Peyer's patch (tissue), 4 donors: ENCODE data around the gene TDRD7. TPM values are rescaled to one million over a fixed set of nuclear protein-coding genes. Genes with fewer than 3 reads are reported as not detected.

Experiments used
- DNase-seq, 3 donors: peaks; one replicate each; pipeline ENCODE4 v3.0.0-alpha.2; 2017 to 2019
- H3K27ac ChIP-seq, 4 donors: fragments of 200-600 bp; sonication (generic); one replicate each; pipeline ENCODE4 v1.5.1; 2016 to 2019
- H3K27me3 ChIP-seq, 2 donors: fragments of 200-600 bp; sonication (generic); one replicate each; pipeline ENCODE4 v1.5.1; 2019
- H3K36me3 ChIP-seq, 3 donors: fragments of 200-600 bp; sonication (generic); one replicate each; pipeline ENCODE4 v1.5.1; 2016 to 2019
- H3K4me1 ChIP-seq, 4 donors: fragments of 200-600 bp; sonication (generic); one replicate each; pipeline ENCODE4 v1.5.1; 2016 to 2019
- H3K4me3 ChIP-seq, 4 donors: fragments of 200-600 bp; sonication (generic); 1 replicate in 3 of 4; 2 replicates in 1 of 4; pipeline ENCODE4 v1.5.1; 2016 to 2019; ENCODE audit warnings: mild to moderate bottlenecking in 1 of 4
- H3K9me3 ChIP-seq, 4 donors: fragments of 200-600 bp; sonication (generic); one replicate each; pipeline ENCODE4 v1.5.1; 2016 to 2019; ENCODE audit warnings: mild to moderate bottlenecking in 1 of 4
- POLR2A ChIP-seq, 2 donors: fragments of 450-650 bp; IDR thresholded peaks; one replicate each; pipeline ENCODE4 v1.5.1; 2017; ENCODE audit warnings: antibody characterized with exemption in 2 of 2, mild to moderate bottlenecking in 2 of 2, moderate library complexity in 2 of 2
- total RNA-seq, 4 donors: library from RNA; depleted of rRNA; stranded (reverse); fragments of >200 nt; gene quantifications; one replicate each; pipeline ENCODE4 v1.1.0, GENCODE V29; 2016
- TF ChIP-seq, protein P1 (sequence below), 6 experiments: fragments of 450-650 bp in 4 of 6; fragments of 200-600 bp in 2 of 6; sonication (generic) in 1 of 6; IDR thresholded peaks; one replicate each; pipeline ENCODE4 v1.5.1; 2017 to 2019; ENCODE audit warnings: antibody characterized with exemption in 6 of 6, mild to moderate bottlenecking in 3 of 6, moderate library complexity in 1 of 6

Gene TDRD7
- total RNA-seq, 4 donors from 2014 or later = 11.6 to 28.5 (median 22.5) TPM

DNA sequence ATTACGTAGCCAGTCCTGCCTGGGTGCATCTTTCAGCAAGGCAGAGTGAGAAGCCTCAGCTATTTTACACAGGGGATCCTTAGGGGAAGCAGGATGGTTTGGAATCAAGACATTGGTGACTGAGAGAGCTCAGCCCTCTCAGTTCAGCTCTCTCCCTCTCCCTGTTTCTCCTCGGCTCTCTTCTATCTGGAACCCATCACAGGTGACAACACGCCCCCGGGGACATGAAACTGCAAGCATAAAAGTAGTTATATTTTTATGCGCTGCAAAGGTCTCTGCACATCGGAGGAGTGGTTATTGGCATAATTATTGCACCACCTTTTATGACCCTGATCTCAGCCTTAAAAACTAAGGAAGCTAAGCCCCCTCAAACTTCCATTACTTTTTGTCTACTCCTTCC, 103.8 kb downstream of the TDRD7 start:
- Histone ChIP-seq H3K4me1 (peaks cover 0 to 15% (median 0%) of the 10 kb centered on the region in 4 donors), H3K27ac (no peak overlapping the region), H3K36me3 (no peaks in the 10 kb centered on the region), H3K9me3 (no peaks in the 10 kb centered on the region), H3K27me3 (no peaks in the 10 kb centered on the region), H3K4me3 (no peak overlapping the region)
- TF ChIP-seq, protein P1, sequence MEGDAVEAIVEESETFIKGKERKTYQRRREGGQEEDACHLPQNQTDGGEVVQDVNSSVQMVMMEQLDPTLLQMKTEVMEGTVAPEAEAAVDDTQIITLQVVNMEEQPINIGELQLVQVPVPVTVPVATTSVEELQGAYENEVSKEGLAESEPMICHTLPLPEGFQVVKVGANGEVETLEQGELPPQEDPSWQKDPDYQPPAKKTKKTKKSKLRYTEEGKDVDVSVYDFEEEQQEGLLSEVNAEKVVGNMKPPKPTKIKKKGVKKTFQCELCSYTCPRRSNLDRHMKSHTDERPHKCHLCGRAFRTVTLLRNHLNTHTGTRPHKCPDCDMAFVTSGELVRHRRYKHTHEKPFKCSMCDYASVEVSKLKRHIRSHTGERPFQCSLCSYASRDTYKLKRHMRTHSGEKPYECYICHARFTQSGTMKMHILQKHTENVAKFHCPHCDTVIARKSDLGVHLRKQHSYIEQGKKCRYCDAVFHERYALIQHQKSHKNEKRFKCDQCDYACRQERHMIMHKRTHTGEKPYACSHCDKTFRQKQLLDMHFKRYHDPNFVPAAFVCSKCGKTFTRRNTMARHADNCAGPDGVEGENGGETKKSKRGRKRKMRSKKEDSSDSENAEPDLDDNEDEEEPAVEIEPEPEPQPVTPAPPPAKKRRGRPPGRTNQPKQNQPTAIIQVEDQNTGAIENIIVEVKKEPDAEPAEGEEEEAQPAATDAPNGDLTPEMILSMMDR (IDR thresholded peaks at IDR 0.05) = no peak
- TF ChIP-seq POLR2A (IDR thresholded peaks at IDR 0.05) = no peak
- DNase-seq = no peak

DNA sequence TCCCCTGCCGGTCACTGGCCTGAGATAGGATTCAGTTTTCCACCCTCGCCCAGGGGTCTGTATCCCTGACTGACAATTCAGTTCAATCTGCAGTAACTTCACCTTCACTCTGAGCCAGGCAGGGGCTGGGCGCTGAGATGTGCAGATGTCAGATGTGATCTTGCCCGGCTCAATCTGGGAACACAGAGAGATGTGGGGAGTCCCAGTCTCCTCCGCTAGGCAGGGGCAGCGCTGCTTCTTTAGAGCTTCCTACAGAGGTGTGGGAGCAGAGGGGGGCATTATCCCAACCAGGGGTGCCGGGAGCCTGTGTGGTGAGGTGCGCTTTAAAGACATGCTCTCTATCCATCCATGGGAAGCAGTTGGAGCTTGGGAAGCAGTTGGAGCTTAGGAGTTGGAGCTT, 104.2 kb downstream of the TDRD7 start:
- H3K27ac ChIP-seq = no peak overlapping the region
- DNase-seq = no peak

DNA sequence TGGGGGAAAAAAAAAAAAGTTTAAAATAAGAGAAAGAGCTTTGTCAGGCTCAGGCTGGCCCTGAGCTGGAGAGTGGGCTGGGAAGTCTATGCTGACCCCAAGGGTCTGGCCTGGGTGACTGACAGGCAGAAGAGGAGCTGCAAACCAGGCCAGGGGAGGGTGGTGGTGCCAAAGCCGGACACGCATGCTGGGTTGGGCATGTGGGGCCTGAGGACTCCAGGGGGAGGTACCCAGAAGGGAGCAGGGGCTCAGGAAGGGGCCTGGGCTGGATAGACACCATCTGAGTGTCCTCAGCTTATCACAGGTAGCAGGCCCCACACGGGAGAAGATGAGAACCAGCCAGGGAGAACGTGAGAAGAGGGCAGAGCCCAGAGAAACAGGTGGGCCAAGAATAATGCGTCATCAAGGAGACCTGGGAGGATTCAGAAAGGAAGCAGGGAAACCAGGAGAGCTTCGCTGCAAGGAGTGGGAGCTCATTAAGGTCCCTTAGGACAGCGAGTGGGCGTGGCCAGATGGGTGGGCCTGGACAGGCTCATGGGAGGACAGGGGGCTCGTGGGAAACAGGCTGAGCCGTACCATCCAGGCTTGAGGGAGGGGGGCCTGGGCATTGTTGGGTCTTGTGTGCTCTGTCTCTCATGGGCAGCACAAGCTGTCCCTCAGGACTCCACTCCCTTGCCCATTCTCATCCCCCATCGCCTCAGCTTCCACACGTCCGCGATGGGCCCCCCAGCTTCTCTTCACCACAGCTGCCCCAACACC, 105.6 kb downstream of the TDRD7 start:
- no peak for DNase-seq
- TF ChIP-seq, protein P1 (IDR thresholded peaks at IDR 0.05) = no peak
- TF ChIP-seq POLR2A (IDR thresholded peaks at IDR 0.05) = no peak
- H3K27me3 ChIP-seq = no peaks in the 10 kb centered on the region
- no peak overlapping the region for H3K4me3 ChIP-seq
- H3K36me3 ChIP-seq = no peaks in the 10 kb centered on the region
- H3K9me3 ChIP-seq = no peaks in the 10 kb centered on the region
- peaks cover 0 to 11% (median 0%) of the 10 kb centered on the region in 4 donors for H3K4me1 ChIP-seq
- peak overlapping the region in 2 of 4 donors; percentile 4 to 8 for H3K27ac ChIP-seq

More for the DNA sequence above, 104.2 kb downstream of the TDRD7 start:
- no peaks in the 10 kb centered on the region for H3K27me3 ChIP-seq
- TF ChIP-seq, protein P1 (IDR thresholded peaks at IDR 0.05) = no peak
- no peak for TF ChIP-seq POLR2A (IDR thresholded peaks at IDR 0.05)
- no peak overlapping the region for H3K4me3 ChIP-seq
- peaks cover 0 to 15% (median 0%) of the 10 kb centered on the region in 4 donors for H3K4me1 ChIP-seq
- no peaks in the 10 kb centered on the region for H3K9me3 ChIP-seq
- no peaks in the 10 kb centered on the region for H3K36me3 ChIP-seq

DNA sequence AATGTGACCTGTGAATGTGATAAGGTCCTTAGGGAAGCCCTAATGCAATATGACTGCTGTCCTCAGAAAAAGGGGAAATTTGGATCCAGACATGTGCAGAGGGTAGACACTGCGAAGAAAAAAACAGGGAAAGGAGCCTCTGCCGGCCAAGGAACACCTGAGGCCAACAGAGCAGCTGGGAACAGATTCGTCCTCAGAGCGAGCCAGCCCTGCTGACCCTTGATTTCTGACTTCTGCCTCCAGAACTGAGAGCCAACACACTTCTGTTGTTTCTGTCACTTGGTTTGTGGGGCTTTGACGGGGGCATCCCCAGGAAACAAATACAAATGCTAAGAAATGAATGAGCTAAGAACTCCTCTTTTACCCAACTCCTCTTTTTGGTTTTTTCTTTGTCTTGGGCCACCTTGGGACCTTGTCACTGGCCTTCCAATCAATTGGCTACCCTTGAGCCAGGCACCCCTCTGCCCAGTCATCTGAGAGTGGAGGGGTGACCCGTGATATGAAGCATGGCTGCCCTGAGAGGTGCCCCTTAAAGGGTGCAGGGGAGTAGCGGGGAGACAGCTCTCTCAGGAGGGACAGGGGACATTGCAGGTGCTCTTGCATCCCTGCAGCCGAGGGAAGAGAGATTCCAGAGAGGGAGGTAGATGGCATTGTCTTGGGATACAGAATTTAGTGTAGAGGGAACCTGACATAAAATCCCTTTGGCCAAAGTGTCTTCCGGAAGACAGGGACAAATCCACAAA, 106.4 kb downstream of the TDRD7 start:
- H3K36me3 ChIP-seq = no peaks in the 10 kb centered on the region
- no peak for DNase-seq
- H3K27me3 ChIP-seq = no peaks in the 10 kb centered on the region
- peak overlapping the region in 3 of 4 donors; percentile 32 to 67 (median 56) for H3K27ac ChIP-seq
- no peak for TF ChIP-seq POLR2A (IDR thresholded peaks at IDR 0.05)
- TF ChIP-seq, protein P1 (IDR thresholded peaks at IDR 0.05) = no peak
- no peak overlapping the region for H3K4me3 ChIP-seq
- peaks cover 0 to 11% (median 0%) of the 10 kb centered on the region in 4 donors for H3K4me1 ChIP-seq
- no peaks in the 10 kb centered on the region for H3K9me3 ChIP-seq

DNA sequence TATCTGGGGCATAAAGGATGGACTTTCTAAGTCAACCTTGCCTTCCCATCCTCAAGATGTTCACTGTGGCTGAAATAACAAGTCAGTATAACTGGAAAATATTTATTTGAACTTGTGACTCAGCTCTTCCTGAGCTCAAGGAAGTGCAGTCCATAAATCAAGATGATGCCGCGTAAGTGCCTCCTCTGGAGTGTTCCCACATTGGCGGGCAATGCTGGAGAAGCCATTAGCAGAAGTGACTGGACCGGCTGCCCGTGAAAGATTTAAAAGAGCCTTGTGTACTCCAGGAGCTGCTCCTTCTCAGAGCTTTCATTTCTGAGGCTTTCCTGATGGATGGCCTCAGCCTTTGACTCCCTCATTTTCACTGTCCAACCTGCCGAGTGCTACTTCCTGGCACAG, 107.0 kb downstream of the TDRD7 start:
- H3K4me3 ChIP-seq = no peak overlapping the region
- H3K27ac ChIP-seq = peak overlapping the region in 2 of 4 donors; percentile 56 to 67
- no peaks in the 10 kb centered on the region for H3K27me3 ChIP-seq
- H3K36me3 ChIP-seq = no peaks in the 10 kb centered on the region
- DNase-seq = peak in 1 of 3 donors; percentile 70
- TF ChIP-seq, protein P1 (IDR thresholded peaks at IDR 0.05) = no peak
- TF ChIP-seq POLR2A (IDR thresholded peaks at IDR 0.05) = no peak
- H3K4me1 ChIP-seq = peaks cover 0 to 11% (median 0%) of the 10 kb centered on the region in 4 donors
- H3K9me3 ChIP-seq = no peaks in the 10 kb centered on the region
